GM23338 (cell line): ENCODE data around the gene SMARCC2. TPM values are rescaled to one million over a fixed set of nuclear protein-coding genes. Genes with fewer than 3 reads are reported as not detected.

Source experiments
- ATAC-seq: fragments of 200-7000 bp; cut with Tn5 transposase; 3 replicates; pipeline ENCODE4 v1.9.1; 2020
- DNase-seq: peaks from one replicate; pipeline ENCODE4 v3.0.0-alpha.2; 2015; ENCODE audit warnings: low spot score
- H2AFZ ChIP-seq: fragments of 200-600 bp; sonication (generic); 2 replicates; pipeline ENCODE4 v1.8.0; 2016; ENCODE audit warnings: antibody characterized with exemption, mild to moderate bottlenecking, moderate library complexity
- H3F3A ChIP-seq: fragments of 200-600 bp; sonication (generic); replicated peaks from 2 replicates; pipeline ENCODE4 v1.8.0; 2017; ENCODE audit warnings: antibody characterized with exemption, mixed run types, low read depth
- H3K27ac ChIP-seq: fragments of 200-600 bp; sonication (generic); 2 replicates; pipeline ENCODE4 v1.6.1; 2016; ENCODE audit warnings: low read depth
- H3K27me3 ChIP-seq: fragments of 200-600 bp; sonication (generic); 2 replicates; pipeline ENCODE4 v1.8.0; 2016; ENCODE audit warnings: mild to moderate bottlenecking, mixed run types, moderate library complexity; ENCODE audit not compliant: insufficient read depth
- H3K36me3 ChIP-seq: fragments of 200-600 bp; sonication (generic); 2 replicates; pipeline ENCODE4 v1.8.0; 2016; ENCODE audit warnings: mild to moderate bottlenecking; ENCODE audit not compliant: insufficient read depth
- H3K4me1 ChIP-seq: fragments of 200-600 bp; sonication (generic); 2 replicates; pipeline ENCODE4 v1.8.0; 2016; ENCODE audit warnings: mild to moderate bottlenecking, moderate library complexity; ENCODE audit not compliant: insufficient read depth
- H3K4me2 ChIP-seq: fragments of 200-600 bp; sonication (generic); 2 replicates; pipeline ENCODE4 v1.7.1; 2017; ENCODE audit warnings: mixed run types
- H3K4me3 ChIP-seq: fragments of 200-600 bp; sonication (generic); 2 replicates; pipeline ENCODE4 v1.6.1; 2016; ENCODE audit warnings: mixed run types
- H3K79me2 ChIP-seq: fragments of 200-600 bp; sonication (generic); replicated peaks from 2 replicates; pipeline ENCODE4 v1.8.0; 2017; ENCODE audit warnings: mild to moderate bottlenecking; ENCODE audit not compliant: insufficient read depth
- H3K9me2 ChIP-seq: fragments of 200-600 bp; sonication (generic); 2 replicates; pipeline ENCODE4 v1.8.0; 2017; ENCODE audit not compliant: insufficient read depth
- H4K20me1 ChIP-seq: fragments of 200-600 bp; sonication (generic); replicated peaks from 2 replicates; pipeline ENCODE4 v1.8.0; 2017; ENCODE audit warnings: mild to moderate bottlenecking; ENCODE audit not compliant: insufficient read depth
- H3K27ac Mint-ChIP-seq: 2 replicates; pipeline ENCODE4 v1.8.0; 2020; ENCODE audit warnings: inconsistent platforms, mild to moderate bottlenecking, moderate library complexity, mixed read lengths
- H3K27me3 Mint-ChIP-seq: 3 replicates; pipeline ENCODE4 v1.8.0; 2022; ENCODE audit warnings: low read depth, mild to moderate bottlenecking, moderate library complexity, mixed read lengths, inconsistent platforms; ENCODE audit not compliant: insufficient read depth, poor library complexity
- H3K36me3 Mint-ChIP-seq: 3 replicates; pipeline ENCODE4 v1.8.0; 2021; ENCODE audit warnings: low read depth, mild to moderate bottlenecking, inconsistent platforms, moderate library complexity, mixed read lengths
- H3K4me1 Mint-ChIP-seq: 3 replicates; pipeline ENCODE4 v1.8.0; 2020; ENCODE audit warnings: mild to moderate bottlenecking, inconsistent platforms, mixed read lengths
- H3K4me3 Mint-ChIP-seq: 3 replicates; pipeline ENCODE4 v1.8.0; 2021; ENCODE audit warnings: moderate library complexity, mild to moderate bottlenecking, inconsistent platforms, mixed read lengths
- H3K9me3 Mint-ChIP-seq: 3 replicates; pipeline ENCODE4 v1.8.0; 2020; ENCODE audit warnings: moderate library complexity, mild to moderate bottlenecking, inconsistent platforms, mixed read lengths
- CREB1 ChIP-seq: fragments of 250-450 bp; sonication (Bioruptor Pico); IDR thresholded peaks from 2 replicates; pipeline ENCODE4 v1.5.0; 2020; ENCODE audit warnings: low read depth, mild to moderate bottlenecking, moderate library complexity
- EZH2 ChIP-seq: fragments of 200-600 bp; sonication (generic); IDR thresholded peaks from one replicate; pipeline ENCODE4 v1.8.0; 2017; ENCODE audit warnings: antibody characterized with exemption, mild to moderate bottlenecking, low read depth; ENCODE audit not compliant: unreplicated experiment
- EZH2phosphoT487 ChIP-seq: fragments of 200-600 bp; sonication (generic); IDR thresholded peaks from one replicate; pipeline ENCODE4 v1.8.1; 2018; ENCODE audit warnings: antibody characterized with exemption; ENCODE audit not compliant: unreplicated experiment
- JUNB ChIP-seq: IDR thresholded peaks from one replicate; pipeline ENCODE4 v1.6.1; 2016; ENCODE audit warnings: antibody characterized with exemption; ENCODE audit not compliant: unreplicated experiment
- NANOG ChIP-seq: IDR thresholded peaks from 2 replicates; pipeline ENCODE4 v1.6.1; 2016; ENCODE audit warnings: antibody characterized with exemption, borderline replicate concordance
- POLR2AphosphoS5 ChIP-seq: IDR thresholded peaks from 2 replicates; pipeline ENCODE4 v1.6.1; 2016; ENCODE audit warnings: antibody characterized with exemption, low read depth
- STAT1 ChIP-seq: IDR thresholded peaks from one replicate; pipeline ENCODE4 v1.6.1; 2016; ENCODE audit warnings: antibody characterized with exemption; ENCODE audit not compliant: unreplicated experiment
- ZNF114 ChIP-seq: fragments of 250-450 bp; sonication (Bioruptor Pico); IDR thresholded peaks from 2 replicates; pipeline ENCODE4 v1.5.0; 2020; ENCODE audit warnings: mild to moderate bottlenecking, moderate library complexity
- ZNF331 ChIP-seq: fragments of 250-450 bp; sonication (Bioruptor Pico); IDR thresholded peaks from 2 replicates; pipeline ENCODE4 v1.5.0; 2020; ENCODE audit warnings: low read depth, mild to moderate bottlenecking, moderate library complexity
- polyA plus RNA-seq: library from polyadenylated mRNA; unstranded; fragments of >200 nt; fragmentation: Nextera tagmentation; extraction: Ambion mirVana; gene quantifications from 2 replicates; pipeline ENCODE4 v1.2.1, GENCODE V29; 2016
- total RNA-seq: library from RNA; depleted of rRNA; stranded (reverse); fragments of >200 nt; shearing (Covaris generic); gene quantifications from 2 replicates; pipeline ENCODE4 v1.2.3, GENCODE V29; 2014
- TF ChIP-seq, protein P1 (sequence below): IDR thresholded peaks from 2 replicates; pipeline ENCODE4 v1.6.1; 2016; ENCODE audit warnings: antibody characterized with exemption
- TF ChIP-seq, protein P2 (sequence below): IDR thresholded peaks from one replicate; pipeline ENCODE4 v1.6.1; 2018; ENCODE audit warnings: antibody characterized with exemption; ENCODE audit not compliant: unreplicated experiment
- TF ChIP-seq, protein P3 (sequence below), 2 experiments: fragments of 200-600 bp in 1 of 2; sonication (generic) in 1 of 2; conservative IDR thresholded peaks; 2 replicates each; pipeline versions ENCODE4 v1.5.1 to v1.6.1; 2016 to 2017; ENCODE audit warnings: antibody characterized with exemption in 2 of 2, low read depth in 2 of 2, mild to moderate bottlenecking in 2 of 2, moderate library complexity in 1 of 2
- TF ChIP-seq, protein P4 (sequence below): fragments of 250-450 bp; sonication (Bioruptor Pico); IDR thresholded peaks from 2 replicates; pipeline ENCODE4 v1.5.0; 2020; ENCODE audit warnings: mild to moderate bottlenecking, moderate library complexity

Gene SMARCC2
- total and polyA plus RNA-seq, 2 experiments from 2014 or later = 40.4 to 68.3 TPM

DNA sequence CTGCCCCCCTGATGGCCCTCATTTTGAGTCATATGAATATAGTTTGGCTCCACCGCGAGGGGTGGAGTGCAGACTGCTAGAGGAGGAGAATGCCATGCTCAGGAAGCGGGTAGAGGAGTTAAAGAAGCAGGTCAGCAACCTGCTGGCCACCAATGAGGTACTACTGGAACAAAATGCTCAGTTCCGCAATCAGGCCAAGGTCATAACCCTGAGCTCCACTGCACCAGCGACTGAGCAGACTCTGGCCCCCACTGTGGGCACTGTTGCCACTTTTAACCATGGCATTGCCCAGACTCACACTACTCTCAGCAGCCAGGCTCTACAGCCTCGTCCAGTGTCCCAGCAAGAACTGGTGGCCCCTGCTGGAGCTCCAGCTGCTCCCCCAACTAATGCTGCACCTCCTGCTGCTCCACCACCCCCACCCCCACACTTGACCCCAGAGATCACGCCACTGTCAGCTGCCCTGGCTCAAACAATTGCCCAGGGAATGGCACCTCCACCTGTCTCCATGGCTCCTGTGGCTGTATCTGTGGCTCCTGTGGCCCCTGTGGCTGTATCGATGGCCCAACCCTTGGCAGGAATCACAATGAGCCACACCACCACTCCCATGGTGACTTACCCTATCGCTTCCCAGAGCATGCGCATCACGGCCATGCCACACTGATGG, 67.9 kb downstream of the SMARCC2 start:
- Histone ChIP-seq H3K79me2 (peaks cover 12% of the 10 kb centered on the region), H2AFZ (no peak overlapping the region), H3K4me3 (no peak overlapping the region), H3K27ac (no peak overlapping the region), H3K27me3 (no peaks in the 10 kb centered on the region), H4K20me1 (no peaks in the 10 kb centered on the region), H3K9me2 (no peaks in the 10 kb centered on the region), H3K4me2 (no peak overlapping the region), H3K4me1 (peaks cover 10% of the 10 kb centered on the region), H3F3A (peaks cover 20% of the 10 kb centered on the region), H3K36me3 (peaks cover 4% of the 10 kb centered on the region; the same call in 1 of the 2 replicates)
- Mint-ChIP-seq H3K4me1 (peaks cover 21% of the 10 kb centered on the region), H3K9me3 (peaks cover 6% of the 10 kb centered on the region; the same call in 2 of the 3 replicates), H3K27ac (no peak overlapping the region), H3K27me3 (peaks cover 19% of the 10 kb centered on the region), H3K4me3 (no peak overlapping the region; the same call in 2 of the 3 replicates), H3K36me3 (peaks cover 33% of the 10 kb centered on the region)
- ATAC-seq (no peak), DNase-seq (no peak)
- no peak for TF ChIP-seq CREB1 (CRISPR knock-in tag)
- TF ChIP-seq STAT1 = no peak
- TF ChIP-seq ZNF331 = no peak
- no peak for TF ChIP-seq NANOG
- TF ChIP-seq, protein P1, sequence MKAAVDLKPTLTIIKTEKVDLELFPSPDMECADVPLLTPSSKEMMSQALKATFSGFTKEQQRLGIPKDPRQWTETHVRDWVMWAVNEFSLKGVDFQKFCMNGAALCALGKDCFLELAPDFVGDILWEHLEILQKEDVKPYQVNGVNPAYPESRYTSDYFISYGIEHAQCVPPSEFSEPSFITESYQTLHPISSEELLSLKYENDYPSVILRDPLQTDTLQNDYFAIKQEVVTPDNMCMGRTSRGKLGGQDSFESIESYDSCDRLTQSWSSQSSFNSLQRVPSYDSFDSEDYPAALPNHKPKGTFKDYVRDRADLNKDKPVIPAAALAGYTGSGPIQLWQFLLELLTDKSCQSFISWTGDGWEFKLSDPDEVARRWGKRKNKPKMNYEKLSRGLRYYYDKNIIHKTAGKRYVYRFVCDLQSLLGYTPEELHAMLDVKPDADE = no peak
- no peak for TF ChIP-seq EZH2phosphoT487
- no peak for TF ChIP-seq ZNF114
- TF ChIP-seq EZH2 = no peak
- TF ChIP-seq, protein P2, sequence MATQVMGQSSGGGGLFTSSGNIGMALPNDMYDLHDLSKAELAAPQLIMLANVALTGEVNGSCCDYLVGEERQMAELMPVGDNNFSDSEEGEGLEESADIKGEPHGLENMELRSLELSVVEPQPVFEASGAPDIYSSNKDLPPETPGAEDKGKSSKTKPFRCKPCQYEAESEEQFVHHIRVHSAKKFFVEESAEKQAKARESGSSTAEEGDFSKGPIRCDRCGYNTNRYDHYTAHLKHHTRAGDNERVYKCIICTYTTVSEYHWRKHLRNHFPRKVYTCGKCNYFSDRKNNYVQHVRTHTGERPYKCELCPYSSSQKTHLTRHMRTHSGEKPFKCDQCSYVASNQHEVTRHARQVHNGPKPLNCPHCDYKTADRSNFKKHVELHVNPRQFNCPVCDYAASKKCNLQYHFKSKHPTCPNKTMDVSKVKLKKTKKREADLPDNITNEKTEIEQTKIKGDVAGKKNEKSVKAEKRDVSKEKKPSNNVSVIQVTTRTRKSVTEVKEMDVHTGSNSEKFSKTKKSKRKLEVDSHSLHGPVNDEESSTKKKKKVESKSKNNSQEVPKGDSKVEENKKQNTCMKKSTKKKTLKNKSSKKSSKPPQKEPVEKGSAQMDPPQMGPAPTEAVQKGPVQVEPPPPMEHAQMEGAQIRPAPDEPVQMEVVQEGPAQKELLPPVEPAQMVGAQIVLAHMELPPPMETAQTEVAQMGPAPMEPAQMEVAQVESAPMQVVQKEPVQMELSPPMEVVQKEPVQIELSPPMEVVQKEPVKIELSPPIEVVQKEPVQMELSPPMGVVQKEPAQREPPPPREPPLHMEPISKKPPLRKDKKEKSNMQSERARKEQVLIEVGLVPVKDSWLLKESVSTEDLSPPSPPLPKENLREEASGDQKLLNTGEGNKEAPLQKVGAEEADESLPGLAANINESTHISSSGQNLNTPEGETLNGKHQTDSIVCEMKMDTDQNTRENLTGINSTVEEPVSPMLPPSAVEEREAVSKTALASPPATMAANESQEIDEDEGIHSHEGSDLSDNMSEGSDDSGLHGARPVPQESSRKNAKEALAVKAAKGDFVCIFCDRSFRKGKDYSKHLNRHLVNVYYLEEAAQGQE = no peak
- TF ChIP-seq POLR2AphosphoS5 = no peak
- TF ChIP-seq, protein P3, sequence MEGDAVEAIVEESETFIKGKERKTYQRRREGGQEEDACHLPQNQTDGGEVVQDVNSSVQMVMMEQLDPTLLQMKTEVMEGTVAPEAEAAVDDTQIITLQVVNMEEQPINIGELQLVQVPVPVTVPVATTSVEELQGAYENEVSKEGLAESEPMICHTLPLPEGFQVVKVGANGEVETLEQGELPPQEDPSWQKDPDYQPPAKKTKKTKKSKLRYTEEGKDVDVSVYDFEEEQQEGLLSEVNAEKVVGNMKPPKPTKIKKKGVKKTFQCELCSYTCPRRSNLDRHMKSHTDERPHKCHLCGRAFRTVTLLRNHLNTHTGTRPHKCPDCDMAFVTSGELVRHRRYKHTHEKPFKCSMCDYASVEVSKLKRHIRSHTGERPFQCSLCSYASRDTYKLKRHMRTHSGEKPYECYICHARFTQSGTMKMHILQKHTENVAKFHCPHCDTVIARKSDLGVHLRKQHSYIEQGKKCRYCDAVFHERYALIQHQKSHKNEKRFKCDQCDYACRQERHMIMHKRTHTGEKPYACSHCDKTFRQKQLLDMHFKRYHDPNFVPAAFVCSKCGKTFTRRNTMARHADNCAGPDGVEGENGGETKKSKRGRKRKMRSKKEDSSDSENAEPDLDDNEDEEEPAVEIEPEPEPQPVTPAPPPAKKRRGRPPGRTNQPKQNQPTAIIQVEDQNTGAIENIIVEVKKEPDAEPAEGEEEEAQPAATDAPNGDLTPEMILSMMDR (conservative IDR thresholded peaks at IDR 0.05; ENCODE audit: low read depth in 2 of 2) = no peak
- TF ChIP-seq JUNB = no peak
- TF ChIP-seq, protein P4, sequence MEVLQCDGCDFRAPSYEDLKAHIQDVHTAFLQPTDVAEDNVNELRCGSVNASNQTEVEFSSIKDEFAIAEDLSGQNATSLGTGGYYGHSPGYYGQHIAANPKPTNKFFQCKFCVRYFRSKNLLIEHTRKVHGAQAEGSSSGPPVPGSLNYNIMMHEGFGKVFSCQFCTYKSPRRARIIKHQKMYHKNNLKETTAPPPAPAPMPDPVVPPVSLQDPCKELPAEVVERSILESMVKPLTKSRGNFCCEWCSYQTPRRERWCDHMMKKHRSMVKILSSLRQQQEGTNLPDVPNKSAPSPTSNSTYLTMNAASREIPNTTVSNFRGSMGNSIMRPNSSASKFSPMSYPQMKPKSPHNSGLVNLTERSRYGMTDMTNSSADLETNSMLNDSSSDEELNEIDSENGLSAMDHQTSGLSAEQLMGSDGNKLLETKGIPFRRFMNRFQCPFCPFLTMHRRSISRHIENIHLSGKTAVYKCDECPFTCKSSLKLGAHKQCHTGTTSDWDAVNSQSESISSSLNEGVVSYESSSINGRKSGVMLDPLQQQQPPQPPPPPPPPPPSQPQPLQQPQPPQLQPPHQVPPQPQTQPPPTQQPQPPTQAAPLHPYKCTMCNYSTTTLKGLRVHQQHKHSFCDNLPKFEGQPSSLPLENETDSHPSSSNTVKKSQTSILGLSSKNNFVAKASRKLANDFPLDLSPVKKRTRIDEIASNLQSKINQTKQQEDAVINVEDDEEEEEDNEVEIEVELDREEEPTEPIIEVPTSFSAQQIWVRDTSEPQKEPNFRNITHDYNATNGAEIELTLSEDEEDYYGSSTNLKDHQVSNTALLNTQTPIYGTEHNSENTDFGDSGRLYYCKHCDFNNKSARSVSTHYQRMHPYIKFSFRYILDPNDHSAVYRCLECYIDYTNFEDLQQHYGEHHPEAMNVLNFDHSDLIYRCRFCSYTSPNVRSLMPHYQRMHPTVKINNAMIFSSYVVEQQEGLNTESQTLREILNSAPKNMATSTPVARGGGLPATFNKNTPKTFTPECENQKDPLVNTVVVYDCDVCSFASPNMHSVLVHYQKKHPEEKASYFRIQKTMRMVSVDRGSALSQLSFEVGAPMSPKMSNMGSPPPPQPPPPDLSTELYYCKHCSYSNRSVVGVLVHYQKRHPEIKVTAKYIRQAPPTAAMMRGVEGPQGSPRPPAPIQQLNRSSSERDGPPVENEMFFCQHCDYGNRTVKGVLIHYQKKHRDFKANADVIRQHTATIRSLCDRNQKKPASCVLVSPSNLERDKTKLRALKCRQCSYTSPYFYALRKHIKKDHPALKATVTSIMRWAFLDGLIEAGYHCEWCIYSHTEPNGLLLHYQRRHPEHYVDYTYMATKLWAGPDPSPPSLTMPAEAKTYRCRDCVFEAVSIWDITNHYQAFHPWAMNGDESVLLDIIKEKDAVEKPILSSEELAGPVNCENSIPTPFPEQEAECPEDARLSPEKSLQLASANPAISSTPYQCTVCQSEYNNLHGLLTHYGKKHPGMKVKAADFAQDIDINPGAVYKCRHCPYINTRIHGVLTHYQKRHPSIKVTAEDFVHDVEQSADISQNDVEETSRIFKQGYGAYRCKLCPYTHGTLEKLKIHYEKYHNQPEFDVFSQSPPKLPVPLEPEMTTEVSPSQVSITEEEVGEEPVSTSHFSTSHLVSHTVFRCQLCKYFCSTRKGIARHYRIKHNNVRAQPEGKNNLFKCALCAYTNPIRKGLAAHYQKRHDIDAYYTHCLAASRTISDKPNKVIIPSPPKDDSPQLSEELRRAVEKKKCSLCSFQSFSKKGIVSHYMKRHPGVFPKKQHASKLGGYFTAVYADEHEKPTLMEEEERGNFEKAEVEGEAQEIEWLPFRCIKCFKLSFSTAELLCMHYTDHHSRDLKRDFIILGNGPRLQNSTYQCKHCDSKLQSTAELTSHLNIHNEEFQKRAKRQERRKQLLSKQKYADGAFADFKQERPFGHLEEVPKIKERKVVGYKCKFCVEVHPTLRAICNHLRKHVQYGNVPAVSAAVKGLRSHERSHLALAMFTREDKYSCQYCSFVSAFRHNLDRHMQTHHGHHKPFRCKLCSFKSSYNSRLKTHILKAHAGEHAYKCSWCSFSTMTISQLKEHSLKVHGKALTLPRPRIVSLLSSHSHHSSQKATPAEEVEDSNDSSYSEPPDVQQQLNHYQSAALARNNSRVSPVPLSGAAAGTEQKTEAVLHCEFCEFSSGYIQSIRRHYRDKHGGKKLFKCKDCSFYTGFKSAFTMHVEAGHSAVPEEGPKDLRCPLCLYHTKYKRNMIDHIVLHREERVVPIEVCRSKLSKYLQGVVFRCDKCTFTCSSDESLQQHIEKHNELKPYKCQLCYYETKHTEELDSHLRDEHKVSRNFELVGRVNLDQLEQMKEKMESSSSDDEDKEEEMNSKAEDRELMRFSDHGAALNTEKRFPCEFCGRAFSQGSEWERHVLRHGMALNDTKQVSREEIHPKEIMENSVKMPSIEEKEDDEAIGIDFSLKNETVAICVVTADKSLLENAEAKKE (CRISPR knock-in tag) = no peak
